Activated CD4-positive, alpha-beta T cell treated with anti-CD3 and anti-CD28 coated beads, Interleukin-2, Interleukin-4, amounts not matched to agents 100 ng/mL and 50 ng/mL, durations not matched to agents 16 hours and 8 hours (primary cell): ENCODE data around the gene NOL3.
A peak's percentile ranks its signal among the peaks of the same experiment; 100 is the strongest.

Experiments used
- DNase-seq: peaks from one replicate; pipeline ENCODE4 v3.0.0-alpha.2; 2020; ENCODE audit warnings: low spot score

NOL3 gene

GRCh38 chr16:67170949-67171649 lies 761 bp downstream of the NOL3 start:
- no peak for DNase-seq

- no peak for DNase-seq
These were observed 3.0 kb downstream of the NOL3 start for GRCh38 chr16:67173323-67173722.

GRCh38 chr16:67173808-67174705 lies 3.7 kb downstream of the NOL3 start:
- DNase-seq, result peak; percentile 67

GRCh38 chr16:67174706-67175231 lies 4.4 kb downstream of the NOL3 start:
- no peak for DNase-seq

- no peak for DNase-seq
These were observed 6.3 kb downstream of the NOL3 start for GRCh38 chr16:67176662-67177061.

- no peak for DNase-seq
These were observed 7.7 kb downstream of the NOL3 start for GRCh38 chr16:67177743-67178699.

GRCh38 chr16:67179421-67180080 lies 9.2 kb downstream of the NOL3 start:
- no peak for DNase-seq

GRCh38 chr16:67180166-67180565 lies 9.8 kb downstream of the NOL3 start:
- no peak for DNase-seq

- no peak for DNase-seq
These were observed 11.0 kb downstream of the NOL3 start for GRCh38 chr16:67181346-67181745.

GRCh38 chr16:67182288-67182687 lies 11.9 kb downstream of the NOL3 start:
- DNase-seq, result no peak

GRCh38 chr16:67183284-67183626 lies 12.9 kb downstream of the NOL3 start:
- no peak for DNase-seq

GRCh38 chr16:67183627-67184452 lies 13.5 kb downstream of the NOL3 start, which contains the start of gene MATCAP1:
TSS of gene MATCAP1 (minus strand) at chr16:67183963. CDS start at chr16:67180610, 3,353 bp downstream.
- DNase-seq, result peak; percentile 98

- no peak for DNase-seq
These were observed 14.2 kb downstream of the NOL3 start for GRCh38 chr16:67184453-67184994.

GRCh38 chr16:67184995-67185650 lies 14.8 kb downstream of the NOL3 start:
- peak; percentile 83 for DNase-seq

GRCh38 chr16:67185651-67186134 lies 15.4 kb downstream of the NOL3 start:
- DNase-seq, result no peak

- DNase-seq, result no peak
These were observed 16.2 kb downstream of the NOL3 start for GRCh38 chr16:67186550-67186950.

- DNase-seq, result no peak
These were observed 17.0 kb downstream of the NOL3 start for GRCh38 chr16:67187175-67187890.

- DNase-seq, result no peak
These were observed 18.0 kb downstream of the NOL3 start for GRCh38 chr16:67188323-67188722.

- no peak for DNase-seq
These were observed 18.5 kb downstream of the NOL3 start for GRCh38 chr16:67188798-67189197.
